NCI-H510A treated with DMSO at 0.1 percent for 48 hours (cell line): ENCODE data around the gene BAHCC1.

Experiments
- DNase-seq: peaks from one replicate; lab custom pipeline; 2025; lab: John Stamatoyannopoulos, UW

Gene BAHCC1

GRCh38 chr17:81367171-81367570 is 28.1 kb upstream of the BAHCC1 start:
- DNase-seq: no peak

GRCh38 chr17:81368161-81369022 is 26.9 kb upstream of the BAHCC1 start:
- no peak for DNase-seq

- no peak for DNase-seq
These were observed 25.0 kb upstream of the BAHCC1 start for GRCh38 chr17:81370294-81370693.

- no peak for DNase-seq
These were observed 23.1 kb upstream of the BAHCC1 start for GRCh38 chr17:81371910-81372760.

- DNase-seq: no peak
These were observed 21.6 kb upstream of the BAHCC1 start for GRCh38 chr17:81373536-81374160.

- DNase-seq: no peak
These were observed 20.4 kb upstream of the BAHCC1 start for GRCh38 chr17:81374890-81375289.

GRCh38 chr17:81376946-81377714 is 18.1 kb upstream of the BAHCC1 start:
- no peak for DNase-seq

- DNase-seq: no peak
These were observed 16.2 kb upstream of the BAHCC1 start for GRCh38 chr17:81378941-81379511.

GRCh38 chr17:81379523-81379942 is 15.7 kb upstream of the BAHCC1 start:
- no peak for DNase-seq

- no peak for DNase-seq
These were observed 15.1 kb upstream of the BAHCC1 start for GRCh38 chr17:81380131-81380530.

- DNase-seq: no peak
These were observed 14.4 kb upstream of the BAHCC1 start for GRCh38 chr17:81380666-81381518.

GRCh38 chr17:81381632-81382577 is 13.4 kb upstream of the BAHCC1 start:
- no peak for DNase-seq

GRCh38 chr17:81382851-81383250 is 12.4 kb upstream of the BAHCC1 start:
- DNase-seq: no peak

GRCh38 chr17:81383504-81384421 is 11.5 kb upstream of the BAHCC1 start:
- no peak for DNase-seq

GRCh38 chr17:81384929-81385319 is 10.3 kb upstream of the BAHCC1 start:
- no peak for DNase-seq

- DNase-seq: no peak
These were observed 9.7 kb upstream of the BAHCC1 start for GRCh38 chr17:81385320-81386111.

GRCh38 chr17:81386141-81386645 is 9.1 kb upstream of the BAHCC1 start:
- no peak for DNase-seq
